GM06990 (cell line): Measurements from ENCODE around the gene LPIN1.

Experiments
- DNase-seq: peaks from one replicate; pipeline ENCODE4 v3.0.0-alpha.2; 2011; ENCODE audit not compliant: insufficient read length; ENCODE audit errors: extremely low read depth
- H3K27me3 ChIP-seq: replicated peaks from 2 replicates; pipeline ENCODE4 v1.6.0; 2011; ENCODE audit warnings: low read length; ENCODE audit not compliant: control insufficient read depth, insufficient read depth
- H3K36me3 ChIP-seq: 2 replicates; pipeline ENCODE4 v1.5.1; 2011; ENCODE audit warnings: low read length; ENCODE audit not compliant: control insufficient read depth, insufficient read depth
- H3K4me3 ChIP-seq: replicated peaks from 2 replicates; pipeline ENCODE4 v1.5.1; 2011; ENCODE audit warnings: low read depth, mild to moderate bottlenecking, control low read depth, low read length
- TF ChIP-seq, protein P1 (sequence below): IDR thresholded peaks from 2 replicates; pipeline ENCODE4 v1.5.1; 2011; ENCODE audit warnings: low read length, control low read depth, mild to moderate bottlenecking, inconsistent platforms; ENCODE audit not compliant: insufficient read depth, poor library complexity, severe bottlenecking

The LPIN1 gene

DNA sequence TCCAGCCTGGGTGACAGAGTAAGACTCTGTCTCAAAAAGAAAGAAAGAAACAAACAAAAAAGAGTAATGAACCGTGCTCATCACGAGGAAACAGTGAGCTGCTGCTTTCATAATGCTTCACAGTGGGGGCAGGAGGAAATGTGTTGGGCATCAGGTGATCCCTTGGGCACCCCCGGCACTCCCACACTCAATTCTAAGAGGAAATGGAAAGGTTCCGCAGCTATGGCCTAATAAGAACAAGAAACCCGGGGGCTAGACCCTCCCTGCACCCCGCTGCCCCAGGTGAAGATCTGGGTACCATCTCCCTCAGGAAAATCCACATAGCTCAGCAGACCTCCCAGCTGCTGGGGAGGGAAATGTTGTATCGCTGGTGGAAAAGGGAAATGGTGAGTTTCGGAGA is 118.9 kb downstream of the LPIN1 start:
- TF ChIP-seq, protein P1, sequence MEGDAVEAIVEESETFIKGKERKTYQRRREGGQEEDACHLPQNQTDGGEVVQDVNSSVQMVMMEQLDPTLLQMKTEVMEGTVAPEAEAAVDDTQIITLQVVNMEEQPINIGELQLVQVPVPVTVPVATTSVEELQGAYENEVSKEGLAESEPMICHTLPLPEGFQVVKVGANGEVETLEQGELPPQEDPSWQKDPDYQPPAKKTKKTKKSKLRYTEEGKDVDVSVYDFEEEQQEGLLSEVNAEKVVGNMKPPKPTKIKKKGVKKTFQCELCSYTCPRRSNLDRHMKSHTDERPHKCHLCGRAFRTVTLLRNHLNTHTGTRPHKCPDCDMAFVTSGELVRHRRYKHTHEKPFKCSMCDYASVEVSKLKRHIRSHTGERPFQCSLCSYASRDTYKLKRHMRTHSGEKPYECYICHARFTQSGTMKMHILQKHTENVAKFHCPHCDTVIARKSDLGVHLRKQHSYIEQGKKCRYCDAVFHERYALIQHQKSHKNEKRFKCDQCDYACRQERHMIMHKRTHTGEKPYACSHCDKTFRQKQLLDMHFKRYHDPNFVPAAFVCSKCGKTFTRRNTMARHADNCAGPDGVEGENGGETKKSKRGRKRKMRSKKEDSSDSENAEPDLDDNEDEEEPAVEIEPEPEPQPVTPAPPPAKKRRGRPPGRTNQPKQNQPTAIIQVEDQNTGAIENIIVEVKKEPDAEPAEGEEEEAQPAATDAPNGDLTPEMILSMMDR: no peak
- H3K4me3 ChIP-seq: no peak overlapping the region
- H3K27me3 ChIP-seq: no peaks in the 10 kb centered on the region
- H3K36me3 ChIP-seq: no peaks in the 10 kb centered on the region
- peak; percentile 40 for DNase-seq

DNA sequence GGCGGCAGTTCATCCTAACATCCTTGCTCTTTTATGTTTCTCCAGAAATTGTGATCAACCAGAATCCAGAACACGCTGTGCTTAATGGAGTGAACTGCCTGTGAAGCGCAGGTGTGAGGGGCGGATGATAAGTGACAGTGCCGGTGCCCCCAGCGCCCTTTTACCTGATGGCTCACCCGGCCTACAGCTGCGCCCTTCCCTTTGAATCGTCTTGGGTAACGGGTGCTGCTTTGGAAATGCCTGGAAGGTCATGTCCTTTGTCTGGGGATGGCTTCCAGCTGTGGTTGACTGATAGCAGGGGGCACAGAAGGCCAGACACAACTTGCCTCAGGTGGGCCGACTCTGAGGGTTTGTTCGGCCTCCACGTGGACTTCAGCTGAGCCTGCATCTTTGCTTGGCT is 119.4 kb downstream of the LPIN1 start:
- TF ChIP-seq, protein P1: no peak
- H3K4me3 ChIP-seq: no peak overlapping the region
- no peak for DNase-seq
- H3K36me3 ChIP-seq: no peaks in the 10 kb centered on the region
- no peaks in the 10 kb centered on the region for H3K27me3 ChIP-seq

DNA sequence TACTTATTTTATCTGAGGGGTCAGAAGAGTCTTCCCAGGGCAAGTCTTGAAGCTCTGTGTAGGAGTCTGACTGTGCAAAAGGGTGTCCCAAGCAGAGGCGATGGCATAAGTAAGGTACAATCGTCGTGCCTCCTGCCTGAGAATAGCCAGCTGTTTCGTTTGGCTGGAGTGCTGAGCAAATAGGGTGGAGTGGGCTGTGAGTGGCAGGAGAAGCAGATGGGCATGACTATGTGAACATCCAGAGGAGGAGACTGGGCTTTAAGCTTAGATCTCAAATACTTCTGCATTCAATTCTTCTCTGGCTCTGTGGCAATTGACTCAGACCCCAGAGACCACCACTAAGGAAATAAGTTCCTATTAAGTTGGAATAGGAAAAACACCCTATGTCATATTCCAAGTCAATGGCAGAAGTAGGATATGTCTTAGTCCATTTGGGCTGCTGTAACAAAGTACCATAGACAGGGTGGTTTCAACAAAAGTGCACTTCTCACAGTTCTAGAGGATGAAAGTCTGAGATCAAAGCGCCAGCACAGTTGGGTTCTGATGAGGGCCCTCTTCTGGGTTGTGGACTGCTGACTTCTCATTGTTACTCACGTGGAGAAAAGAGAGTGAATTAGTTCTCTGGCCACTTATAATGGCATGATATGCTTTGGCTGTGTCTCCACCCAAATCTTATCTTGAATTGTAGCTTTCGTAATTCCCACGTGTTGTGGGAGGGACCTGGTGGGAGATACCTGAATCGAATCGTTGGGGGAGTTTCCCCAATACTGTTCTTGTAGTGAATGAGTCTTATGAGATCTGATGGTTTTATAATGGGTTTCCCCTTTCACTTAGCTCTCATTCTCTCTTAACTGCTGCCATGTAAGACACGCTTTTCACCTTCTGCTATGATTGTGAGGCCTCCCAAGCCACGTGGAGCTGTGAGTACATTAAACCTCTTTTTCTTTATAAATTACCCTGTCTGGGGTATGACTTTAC is 120.2 kb downstream of the LPIN1 start:
- H3K4me3 ChIP-seq: peak overlapping the region; percentile 56
- no peaks in the 10 kb centered on the region for H3K27me3 ChIP-seq
- H3K36me3 ChIP-seq: no peaks in the 10 kb centered on the region
- DNase-seq: no peak
- TF ChIP-seq, protein P1: no peak

DNA sequence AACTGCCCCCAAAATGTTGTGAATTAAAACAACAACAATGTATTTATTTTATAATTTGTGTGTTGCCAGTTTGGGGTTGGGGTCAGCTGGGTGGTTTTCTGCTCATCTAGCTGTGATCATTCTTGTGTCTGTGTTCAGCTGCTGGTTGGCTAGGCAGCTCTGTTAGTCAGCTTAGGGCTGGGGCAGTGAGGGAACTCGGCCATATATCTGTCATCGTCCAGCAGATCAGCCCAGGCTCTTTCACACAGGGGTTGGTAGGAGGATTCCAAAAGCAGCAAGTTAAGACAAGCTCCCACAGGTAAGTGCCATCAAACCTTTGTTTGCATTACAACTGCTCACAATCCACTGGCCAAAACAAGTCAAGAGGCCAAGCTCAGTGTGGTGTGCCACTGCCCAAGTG is 121.5 kb downstream of the LPIN1 start:
- H3K36me3 ChIP-seq: no peaks in the 10 kb centered on the region
- H3K4me3 ChIP-seq: peak overlapping the region; percentile 56
- H3K27me3 ChIP-seq: no peaks in the 10 kb centered on the region
- no peak for DNase-seq
- TF ChIP-seq, protein P1: no peak

DNA sequence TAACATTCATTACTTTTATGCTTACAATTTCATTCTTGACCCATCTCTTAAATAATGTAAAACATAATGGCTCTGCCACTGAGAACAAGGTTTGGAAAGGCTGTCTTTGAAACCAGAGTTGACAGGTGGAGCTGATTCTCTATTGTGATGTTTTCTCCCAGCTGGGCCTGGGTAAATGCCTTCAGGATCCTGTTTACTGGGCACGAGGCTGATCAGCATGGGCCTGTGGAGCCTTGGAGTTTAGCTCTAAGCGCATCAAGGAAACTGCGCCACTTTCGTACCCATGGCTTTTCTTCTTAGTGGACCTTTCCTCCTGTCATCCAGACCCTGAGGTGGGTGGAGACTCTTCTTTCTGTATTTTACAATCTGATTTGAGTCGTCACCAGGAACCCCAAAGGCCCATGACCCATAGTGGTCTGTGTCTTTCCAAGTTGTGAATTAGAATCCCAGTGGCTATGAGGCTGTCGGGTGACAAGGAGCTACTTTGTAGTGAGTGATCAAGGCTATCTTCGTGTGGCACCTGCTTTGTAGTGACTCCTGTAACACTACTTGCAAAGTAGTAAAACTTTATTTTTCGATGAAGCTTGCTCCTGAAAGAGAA is 123.1 kb downstream of the LPIN1 start:
- H3K27me3 ChIP-seq: no peaks in the 10 kb centered on the region
- DNase-seq: no peak
- peak overlapping the region; percentile 38; the same call in 1 of the 2 replicates for H3K4me3 ChIP-seq
- H3K36me3 ChIP-seq: no peaks in the 10 kb centered on the region
- TF ChIP-seq, protein P1: no peak
